PC-9 (cell line): Measurements from ENCODE around the gene KPNA1.

Experiments
- EZH2 ChIP-seq: fragments of 200-600 bp; sonication (generic); IDR thresholded peaks from 2 replicates; pipeline ENCODE4 v1.8.0; 2017; ENCODE audit warnings: antibody characterized with exemption, low read depth
- TF ChIP-seq, protein P1 (sequence below): fragments of 200-600 bp; sonication (generic); conservative IDR thresholded peaks from 2 replicates; pipeline ENCODE4 v1.6.1; 2017; ENCODE audit warnings: mixed run types, antibody characterized with exemption, mild to moderate bottlenecking, moderate library complexity

DNA sequence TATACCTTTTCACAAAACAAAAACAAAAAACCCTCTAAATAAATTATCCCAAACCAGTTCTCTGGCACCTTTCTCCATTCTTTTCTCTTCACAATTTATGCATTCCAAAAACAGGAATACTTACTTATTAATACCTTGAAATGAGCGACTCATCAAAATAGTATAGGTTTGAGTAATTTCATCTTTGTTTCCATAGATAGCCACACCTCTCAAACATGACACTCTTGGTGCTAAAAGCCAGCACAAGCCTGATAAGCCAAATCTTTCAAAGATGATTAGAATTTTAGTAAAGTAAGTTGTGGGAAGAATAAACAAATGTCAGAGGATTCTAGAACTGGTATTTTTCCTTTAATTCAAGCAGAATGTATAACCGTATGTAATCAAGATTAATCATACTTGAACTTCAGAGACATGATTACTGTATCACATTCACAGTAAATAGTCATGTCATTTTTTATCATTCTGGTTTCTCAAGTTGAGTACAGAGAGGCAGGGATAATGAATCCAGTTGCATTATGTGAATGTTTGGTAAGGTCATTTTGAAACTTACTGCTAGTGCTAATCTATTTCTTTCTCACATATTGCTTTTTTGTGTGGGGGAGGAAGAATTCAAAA, 86.8 kb downstream of the KPNA1 start:
- TF ChIP-seq, protein P1, sequence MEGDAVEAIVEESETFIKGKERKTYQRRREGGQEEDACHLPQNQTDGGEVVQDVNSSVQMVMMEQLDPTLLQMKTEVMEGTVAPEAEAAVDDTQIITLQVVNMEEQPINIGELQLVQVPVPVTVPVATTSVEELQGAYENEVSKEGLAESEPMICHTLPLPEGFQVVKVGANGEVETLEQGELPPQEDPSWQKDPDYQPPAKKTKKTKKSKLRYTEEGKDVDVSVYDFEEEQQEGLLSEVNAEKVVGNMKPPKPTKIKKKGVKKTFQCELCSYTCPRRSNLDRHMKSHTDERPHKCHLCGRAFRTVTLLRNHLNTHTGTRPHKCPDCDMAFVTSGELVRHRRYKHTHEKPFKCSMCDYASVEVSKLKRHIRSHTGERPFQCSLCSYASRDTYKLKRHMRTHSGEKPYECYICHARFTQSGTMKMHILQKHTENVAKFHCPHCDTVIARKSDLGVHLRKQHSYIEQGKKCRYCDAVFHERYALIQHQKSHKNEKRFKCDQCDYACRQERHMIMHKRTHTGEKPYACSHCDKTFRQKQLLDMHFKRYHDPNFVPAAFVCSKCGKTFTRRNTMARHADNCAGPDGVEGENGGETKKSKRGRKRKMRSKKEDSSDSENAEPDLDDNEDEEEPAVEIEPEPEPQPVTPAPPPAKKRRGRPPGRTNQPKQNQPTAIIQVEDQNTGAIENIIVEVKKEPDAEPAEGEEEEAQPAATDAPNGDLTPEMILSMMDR = no peak
- TF ChIP-seq EZH2 = no peak
